Mesothelial cell of epicardium (in vitro differentiated cells): ENCODE data around the gene TMEM62. TPM values are rescaled to one million over a fixed set of nuclear protein-coding genes. Genes with fewer than 3 reads are reported as not detected.

Experiments used
- DNase-seq, 2 experiments: peaks; one replicate each; pipeline ENCODE4 v3.0.0; 2021; ENCODE audit warnings: low spot score in 2 of 2; ENCODE audit not compliant: unreplicated experiment in 2 of 2
- H3K27ac Mint-ChIP-seq: 2 replicates; pipeline ENCODE4 v1.8.0; 2021; ENCODE audit warnings: mixed read lengths
- H3K27me3 Mint-ChIP-seq: 2 replicates; pipeline ENCODE4 v1.8.0; 2021; ENCODE audit warnings: low read depth, mixed read lengths
- H3K36me3 Mint-ChIP-seq: 2 replicates; pipeline ENCODE4 v1.8.0; 2021; ENCODE audit warnings: mixed read lengths
- H3K4me1 Mint-ChIP-seq: 2 replicates; pipeline ENCODE4 v1.8.0; 2021; ENCODE audit warnings: mixed read lengths
- H3K4me3 Mint-ChIP-seq: 2 replicates; pipeline ENCODE4 v1.8.0; 2021; ENCODE audit warnings: mild to moderate bottlenecking, moderate library complexity, mixed read lengths
- H3K9me3 Mint-ChIP-seq: 2 replicates; pipeline ENCODE4 v1.8.0; 2021; ENCODE audit warnings: mixed read lengths
- CTCF ChIP-seq: fragments of 200-600 bp; sonication (generic); IDR thresholded peaks from one replicate; pipeline ENCODE4 v1.5.0; 2021; ENCODE audit warnings: antibody characterized with exemption; ENCODE audit not compliant: unreplicated experiment
- total RNA-seq: library from RNA; stranded (reverse); gene quantifications from 3 replicates; pipeline ENCODE4 v1.2.1, GENCODE V29; 2021

Gene TMEM62
- total RNA-seq, 1 donor from 2014 or later = 13.4 TPM

- peaks cover 8% of the 10 kb centered on the region for H3K9me3 Mint-ChIP-seq
- H3K36me3 Mint-ChIP-seq = peaks cover 27% of the 10 kb centered on the region
- H3K27ac Mint-ChIP-seq = no peak overlapping the region
- no peak for DNase-seq
- TF ChIP-seq CTCF = no peak
- H3K27me3 Mint-ChIP-seq = peaks cover 5% of the 10 kb centered on the region
- H3K4me1 Mint-ChIP-seq = no peaks in the 10 kb centered on the region
- no peak overlapping the region for H3K4me3 Mint-ChIP-seq
These were observed 65.6 kb downstream of the TMEM62 start for GRCh38 chr15:43198992-43199391.

GRCh38 chr15:43199945-43200488 is 66.6 kb downstream of the TMEM62 start:
- no peak for TF ChIP-seq CTCF
- DNase-seq = no peak
- Mint-ChIP-seq H3K36me3 (peaks cover 21% of the 10 kb centered on the region), H3K27ac (no peak overlapping the region), H3K4me3 (no peak overlapping the region), H3K27me3 (peaks cover 8% of the 10 kb centered on the region), H3K9me3 (peaks cover 8% of the 10 kb centered on the region), H3K4me1 (peaks cover 2% of the 10 kb centered on the region)

- no peak for DNase-seq
- no peaks in the 10 kb centered on the region for H3K9me3 Mint-ChIP-seq
- peaks cover 39% of the 10 kb centered on the region for H3K27me3 Mint-ChIP-seq
- no peak overlapping the region for H3K27ac Mint-ChIP-seq
- no peak overlapping the region for H3K4me3 Mint-ChIP-seq
- H3K36me3 Mint-ChIP-seq = peaks cover 1% of the 10 kb centered on the region
- peak; percentile 20 for TF ChIP-seq CTCF
- H3K4me1 Mint-ChIP-seq = peaks cover 2% of the 10 kb centered on the region
These were observed 70.9 kb downstream of the TMEM62 start for GRCh38 chr15:43204016-43204901.

- no peak for DNase-seq
- Mint-ChIP-seq H3K4me3 (no peak overlapping the region), H3K27me3 (peaks cover 56% of the 10 kb centered on the region), H3K4me1 (peaks cover 2% of the 10 kb centered on the region), H3K9me3 (no peaks in the 10 kb centered on the region), H3K36me3 (no peaks in the 10 kb centered on the region), H3K27ac (no peak overlapping the region)
- TF ChIP-seq CTCF = no peak
These were observed 72.7 kb downstream of the TMEM62 start for GRCh38 chr15:43206054-43206453.

- Mint-ChIP-seq H3K4me1 (peaks cover 2% of the 10 kb centered on the region), H3K9me3 (no peaks in the 10 kb centered on the region), H3K27me3 (peaks cover 55% of the 10 kb centered on the region), H3K27ac (no peak overlapping the region), H3K36me3 (no peaks in the 10 kb centered on the region), H3K4me3 (no peak overlapping the region)
- TF ChIP-seq CTCF = no peak
- DNase-seq = no peak
These were observed 73.6 kb downstream of the TMEM62 start for GRCh38 chr15:43207024-43207423.
